ENCODE results near the gene KBTBD2. TPM values are rescaled to one million over a fixed set of nuclear protein-coding genes. Genes with fewer than 3 reads are reported as not detected.
"Not testable (repeated sequence)": the region's sequence is repeated elsewhere in the genome, so short reads cannot be mapped to it uniquely, and the experiment has no call there.

The KBTBD2 gene
- total RNA-seq, 1 donor from 2014 or later, result 70.1 TPM

GRCh38 chr7:32855837-32856775 lies 35.5 kb downstream of the KBTBD2 start:
- DNase-seq (ENCODE audit: low read depth), result not testable (repeated sequence)

GRCh38 chr7:32850654-32851053 lies 40.9 kb downstream of the KBTBD2 start:
- not testable (repeated sequence) for DNase-seq (ENCODE audit: low read depth)

- not testable (repeated sequence) for DNase-seq (ENCODE audit: low read depth)
Measured at GRCh38 chr7:32848655-32849054, 42.9 kb downstream of the KBTBD2 start.

- peak; percentile 76 for DNase-seq (ENCODE audit: low read depth)
Measured at GRCh38 chr7:32846630-32847225, 44.8 kb downstream of the KBTBD2 start.

- DNase-seq (ENCODE audit: low read depth), result peak; percentile 47
Measured at GRCh38 chr7:32844748-32845147, 46.8 kb downstream of the KBTBD2 start.

GRCh38 chr7:32843763-32844162 lies 47.8 kb downstream of the KBTBD2 start:
- not testable (repeated sequence) for DNase-seq (ENCODE audit: low read depth)

- peak; percentile 18 for DNase-seq (ENCODE audit: low read depth)
Measured at GRCh38 chr7:32839846-32840245, 51.7 kb downstream of the KBTBD2 start.

GRCh38 chr7:32828996-32829752 lies 62.4 kb downstream of the KBTBD2 start:
- not testable (repeated sequence) for DNase-seq (ENCODE audit: low read depth)

Other genes starting within 250 kb of the KBTBD2 start
- gene FKBP9, start 65.7 kb upstream of the KBTBD2 start, total RNA-seq, result 195 and 200 TPM in 2 replicates
- gene NT5C3A, start 171.0 kb upstream of the KBTBD2 start, total RNA-seq, result 26.3 and 32.4 TPM in 2 replicates
- 12.0 and 24.4 TPM in 2 replicates for gene RP9, start 217.6 kb upstream of the KBTBD2 start, total RNA-seq
- 16.2 and 17.7 TPM in 2 replicates for gene BBS9, start 237.8 kb upstream of the KBTBD2 start, total RNA-seq

Data from myocyte (in vitro differentiated cells).